HCT116 (cell line): ENCODE results near the gene KIAA1328.

Experiments used
- EGR1 ChIP-seq: IDR thresholded peaks from 2 replicates; pipeline ENCODE4 v1.6.1; 2012; ENCODE audit warnings: low read depth
- EZH2 ChIP-seq: fragments of 200-600 bp; sonication (generic); IDR thresholded peaks from 2 replicates; pipeline ENCODE4 v1.6.1; 2017; ENCODE audit warnings: antibody characterized with exemption, mixed run types
- JUND ChIP-seq: IDR thresholded peaks from 2 replicates; pipeline ENCODE4 v1.6.1; 2012
- POLR2A ChIP-seq: IDR thresholded peaks from 2 replicates; pipeline ENCODE4 v1.7.0; 2011; ENCODE audit warnings: borderline replicate concordance; ENCODE audit not compliant: insufficient read depth, insufficient read length; ENCODE audit errors: extremely low read depth
- POLR2AphosphoS5 ChIP-seq: IDR thresholded peaks from 2 replicates; pipeline ENCODE4 v1.6.1; 2011; ENCODE audit warnings: mild to moderate bottlenecking, low read depth, low read length, moderate library complexity
- RAD21 ChIP-seq: IDR thresholded peaks from 2 replicates; pipeline ENCODE4 v1.6.1; 2012; ENCODE audit warnings: low read depth, mild to moderate bottlenecking
- SP1 ChIP-seq: IDR thresholded peaks from 2 replicates; pipeline ENCODE4 v1.6.1; 2012; ENCODE audit warnings: low read depth
- SRF ChIP-seq: IDR thresholded peaks from 2 replicates; pipeline ENCODE4 v1.6.1; 2012; ENCODE audit warnings: low read depth
- YY1 ChIP-seq: IDR thresholded peaks from 2 replicates; pipeline ENCODE4 v1.6.1; 2011; ENCODE audit warnings: low read length, low read depth, moderate library complexity, mild to moderate bottlenecking; ENCODE audit not compliant: insufficient replicate concordance; ENCODE audit errors: extremely low read depth
- ZNF274 ChIP-seq: fragments of 200-500 bp; sonication (Bioruptor generic); IDR thresholded peaks from 2 replicates; pipeline ENCODE4 v1.6.1; 2014; ENCODE audit warnings: mild to moderate bottlenecking, low read depth, low read length, inconsistent platforms
- TF ChIP-seq, protein P1 (sequence below), 3 experiments: fragments of 200-600 bp in 1 of 3; sonication (generic) in 1 of 3; IDR thresholded peaks in 2 of 3; conservative IDR thresholded peaks in 1 of 3; 2 replicates each; pipeline ENCODE4 v1.5.1; 2012 to 2017; ENCODE audit warnings: low read depth in 2 of 3, low read length in 2 of 3, antibody characterized with exemption in 1 of 3, borderline replicate concordance in 1 of 3, control low read depth in 1 of 3, mild to moderate bottlenecking in 1 of 3, mixed read lengths in 1 of 3, mixed run types in 1 of 3, moderate library complexity in 1 of 3; ENCODE audit not compliant: insufficient read depth in 1 of 3
- TF ChIP-seq, protein P2 (sequence below): IDR thresholded peaks from 2 replicates; pipeline ENCODE4 v1.6.1; 2012
- TF ChIP-seq, protein P3 (sequence below): IDR thresholded peaks from 2 replicates; pipeline ENCODE4 v1.6.1; 2011; ENCODE audit warnings: mild to moderate bottlenecking, low read length, moderate library complexity; ENCODE audit not compliant: insufficient replicate concordance; ENCODE audit errors: extremely low read depth

DNA sequence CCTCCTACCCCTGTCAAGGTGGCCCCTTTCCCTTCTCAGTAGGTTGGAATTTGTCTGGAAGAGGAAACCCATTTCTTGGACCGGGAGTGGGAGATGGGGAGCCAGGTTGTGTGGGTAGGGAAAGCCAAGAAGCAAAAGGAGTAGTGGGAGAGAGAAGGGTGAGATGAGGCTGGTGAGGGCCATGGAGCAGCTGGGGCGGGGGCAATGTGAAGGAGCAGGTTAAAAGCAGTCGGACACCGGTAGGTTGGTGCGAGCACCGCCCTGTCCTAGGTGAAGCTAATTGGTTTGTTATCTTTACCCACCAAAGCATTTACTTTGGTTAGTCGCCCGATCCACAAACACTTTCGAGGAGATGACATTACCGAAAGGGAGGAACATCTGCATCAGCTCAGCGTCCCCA is 429.9 kb downstream of the KIAA1328 start:
- TF ChIP-seq, protein P1, sequence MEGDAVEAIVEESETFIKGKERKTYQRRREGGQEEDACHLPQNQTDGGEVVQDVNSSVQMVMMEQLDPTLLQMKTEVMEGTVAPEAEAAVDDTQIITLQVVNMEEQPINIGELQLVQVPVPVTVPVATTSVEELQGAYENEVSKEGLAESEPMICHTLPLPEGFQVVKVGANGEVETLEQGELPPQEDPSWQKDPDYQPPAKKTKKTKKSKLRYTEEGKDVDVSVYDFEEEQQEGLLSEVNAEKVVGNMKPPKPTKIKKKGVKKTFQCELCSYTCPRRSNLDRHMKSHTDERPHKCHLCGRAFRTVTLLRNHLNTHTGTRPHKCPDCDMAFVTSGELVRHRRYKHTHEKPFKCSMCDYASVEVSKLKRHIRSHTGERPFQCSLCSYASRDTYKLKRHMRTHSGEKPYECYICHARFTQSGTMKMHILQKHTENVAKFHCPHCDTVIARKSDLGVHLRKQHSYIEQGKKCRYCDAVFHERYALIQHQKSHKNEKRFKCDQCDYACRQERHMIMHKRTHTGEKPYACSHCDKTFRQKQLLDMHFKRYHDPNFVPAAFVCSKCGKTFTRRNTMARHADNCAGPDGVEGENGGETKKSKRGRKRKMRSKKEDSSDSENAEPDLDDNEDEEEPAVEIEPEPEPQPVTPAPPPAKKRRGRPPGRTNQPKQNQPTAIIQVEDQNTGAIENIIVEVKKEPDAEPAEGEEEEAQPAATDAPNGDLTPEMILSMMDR (IDR thresholded peaks at IDR 0.05 in 2 of 3, conservative IDR thresholded peaks at IDR 0.05 in 1 of 3; ENCODE audit: borderline replicate concordance in 1 of 3, insufficient read depth in 1 of 3, low read depth in 2 of 3, low read length in 2 of 3), result no peak
- TF ChIP-seq EZH2 (no peak), SRF (no peak), POLR2A (no peak), RAD21 (no peak), SP1 (no peak), POLR2AphosphoS5 (no peak), EGR1 (no peak), YY1 (no peak), ZNF274 (no peak), JUND (no peak)
- TF ChIP-seq, protein P2, sequence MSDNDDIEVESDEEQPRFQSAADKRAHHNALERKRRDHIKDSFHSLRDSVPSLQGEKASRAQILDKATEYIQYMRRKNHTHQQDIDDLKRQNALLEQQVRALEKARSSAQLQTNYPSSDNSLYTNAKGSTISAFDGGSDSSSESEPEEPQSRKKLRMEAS, result no peak
- TF ChIP-seq, protein P3, sequence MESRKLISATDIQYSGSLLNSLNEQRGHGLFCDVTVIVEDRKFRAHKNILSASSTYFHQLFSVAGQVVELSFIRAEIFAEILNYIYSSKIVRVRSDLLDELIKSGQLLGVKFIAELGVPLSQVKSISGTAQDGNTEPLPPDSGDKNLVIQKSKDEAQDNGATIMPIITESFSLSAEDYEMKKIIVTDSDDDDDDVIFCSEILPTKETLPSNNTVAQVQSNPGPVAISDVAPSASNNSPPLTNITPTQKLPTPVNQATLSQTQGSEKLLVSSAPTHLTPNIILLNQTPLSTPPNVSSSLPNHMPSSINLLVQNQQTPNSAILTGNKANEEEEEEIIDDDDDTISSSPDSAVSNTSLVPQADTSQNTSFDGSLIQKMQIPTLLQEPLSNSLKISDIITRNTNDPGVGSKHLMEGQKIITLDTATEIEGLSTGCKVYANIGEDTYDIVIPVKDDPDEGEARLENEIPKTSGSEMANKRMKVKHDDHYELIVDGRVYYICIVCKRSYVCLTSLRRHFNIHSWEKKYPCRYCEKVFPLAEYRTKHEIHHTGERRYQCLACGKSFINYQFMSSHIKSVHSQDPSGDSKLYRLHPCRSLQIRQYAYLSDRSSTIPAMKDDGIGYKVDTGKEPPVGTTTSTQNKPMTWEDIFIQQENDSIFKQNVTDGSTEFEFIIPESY, result no peak
